HCT116 (cell line): ENCODE data around the gene AP5Z1. TPM values are rescaled to one million over a fixed set of nuclear protein-coding genes. Genes with fewer than 3 reads are reported as not detected.

Experiments used
- ATAC-seq: fragments of 200-7000 bp; cut with Tn5 transposase; 2 replicates; pipeline ENCODE4 v1.9.1; 2020; ENCODE audit warnings: mild to moderate bottlenecking, moderate library complexity
- BruUV-seq: library from RNA; stranded (reverse); fragments of 400-500 nt; replicated peaks from 2 replicates; lab custom pipeline; 2021; lab: Mats Ljungman, UMichigan
- CTCF ChIA-PET: fragments of 300-600 bp; sonication (Branson Sonifier 250); formaldehyde crosslinking; loops from one replicate; lab custom pipeline; 2021; ENCODE audit warnings: antibody characterized with exemption; lab: Charles Lee
- POLR2A ChIA-PET: fragments of 300-600, 350-600 bp; sonication (Branson Sonifier 250); formaldehyde crosslinking; loops from one replicate; lab custom pipeline; 2021; ENCODE audit warnings: antibody characterized with exemption; lab: Charles Lee
- RAD21 ChIA-PET, 2 experiments: fragments of 300-600 bp; sonication (Branson Sonifier 250); formaldehyde crosslinking; loops; one replicate each; lab custom pipeline; 2023; ENCODE audit warnings: low total read pairs in 2 of 2; ENCODE audit not compliant: uncharacterized antibody in 2 of 2, unreplicated experiment in 2 of 2, low non-redundant PET in 1 of 2; lab: Charles Lee
- DNase-seq: peaks from one replicate; pipeline ENCODE4 v3.0.0-alpha.2; 2010; ENCODE audit warnings: low read depth, low spot score
- H2AFZ ChIP-seq: fragments of 200-600 bp; shearing (Covaris generic), sonication (generic); 2 replicates; pipeline ENCODE4 v1.6.1; 2017; ENCODE audit warnings: low read depth, mixed run types, mixed read lengths, antibody characterized with exemption, low read length; ENCODE audit not compliant: poor library complexity, severe bottlenecking
- H3K27ac ChIP-seq: 2 replicates; pipeline ENCODE4 v1.5.1; 2012; ENCODE audit warnings: low read depth, low read length
- H3K27me3 ChIP-seq: fragments of 200-600 bp; sonication (generic); 2 replicates; pipeline ENCODE4 v1.6.1; 2016; ENCODE audit warnings: mixed run types, low read length, mixed read lengths; ENCODE audit not compliant: insufficient read depth
- H3K36me3 ChIP-seq, 2 experiments: fragments of 200-500 bp in 1 of 2; fragments of 200-600 bp in 1 of 2; sonication (Bioruptor generic) in 1 of 2; sonication (generic) in 1 of 2; 2 replicates each; pipeline versions ENCODE4 v1.5.1 to v1.6.1; 2014 to 2016; ENCODE audit warnings: low read length in 2 of 2, inconsistent platforms in 1 of 2, mixed read lengths in 1 of 2, mixed run types in 1 of 2; ENCODE audit not compliant: insufficient read depth in 2 of 2, control insufficient read depth in 1 of 2
- H3K4me1 ChIP-seq, 2 experiments: fragments of 200-600 bp in 1 of 2; sonication (generic) in 1 of 2; 2 replicates each; pipeline versions ENCODE4 v1.5.1 to v1.6.1; 2012 to 2017; ENCODE audit warnings: low read length in 2 of 2, inconsistent platforms in 1 of 2, mild to moderate bottlenecking in 1 of 2, mixed read lengths in 1 of 2, mixed run types in 1 of 2, moderate library complexity in 1 of 2; ENCODE audit not compliant: insufficient read depth in 2 of 2, control insufficient read depth in 1 of 2
- H3K4me2 ChIP-seq: fragments of 200-600 bp; sonication (generic); 2 replicates; pipeline ENCODE4 v1.6.1; 2017; ENCODE audit warnings: mixed run types, low read length, mixed read lengths
- H3K4me3 ChIP-seq, 2 experiments: fragments of 200-600 bp in 1 of 2; sonication (generic) in 1 of 2; replicated peaks in 1 of 2; 2 replicates each; pipeline ENCODE4 v1.5.1; 2011 to 2016; ENCODE audit warnings: low read length in 2 of 2, control low read depth in 1 of 2, low read depth in 1 of 2, mild to moderate bottlenecking in 1 of 2, mixed read lengths in 1 of 2, mixed run types in 1 of 2
- H3K79me2 ChIP-seq: fragments of 200-600 bp; sonication (generic); 2 replicates; pipeline ENCODE4 v1.6.1; 2017; ENCODE audit warnings: mild to moderate bottlenecking, mixed run types, low read length, moderate library complexity, mixed read lengths; ENCODE audit not compliant: insufficient read depth
- H3K9ac ChIP-seq: fragments of 200-600 bp; sonication (generic); 2 replicates; pipeline ENCODE4 v1.6.1; 2016; ENCODE audit warnings: low read length, mixed read lengths
- H3K9me2 ChIP-seq: fragments of 200-600 bp; sonication (generic), shearing (Covaris generic); 2 replicates; pipeline ENCODE4 v1.6.1; 2017; ENCODE audit warnings: mixed run types, mild to moderate bottlenecking, moderate library complexity; ENCODE audit not compliant: insufficient read depth
- H3K9me3 ChIP-seq, 2 experiments: fragments of 200-500 bp in 1 of 2; fragments of 200-600 bp in 1 of 2; sonication (Bioruptor generic) in 1 of 2; sonication (generic) in 1 of 2; 2 replicates each; pipeline ENCODE4 v1.6.1; 2014 to 2017; ENCODE audit warnings: low read length in 2 of 2, mixed read lengths in 2 of 2, inconsistent platforms in 1 of 2, low read depth in 1 of 2, mild to moderate bottlenecking in 1 of 2, mixed run types in 1 of 2, moderate library complexity in 1 of 2; ENCODE audit not compliant: control insufficient read depth in 1 of 2, insufficient read depth in 1 of 2
- H4K20me1 ChIP-seq: fragments of 200-600 bp; sonication (generic), shearing (Covaris generic); 2 replicates; pipeline ENCODE4 v1.6.1; 2017; ENCODE audit warnings: mixed run types, mild to moderate bottlenecking, moderate library complexity; ENCODE audit not compliant: insufficient read depth
- CBX3 ChIP-seq: IDR thresholded peaks from 2 replicates; pipeline ENCODE4 v1.6.1; 2012; ENCODE audit warnings: low read depth
- CEBPB ChIP-seq: IDR thresholded peaks from 2 replicates; pipeline ENCODE4 v1.6.1; 2012; ENCODE audit warnings: low read depth
- ELF1 ChIP-seq: IDR thresholded peaks from 2 replicates; pipeline ENCODE4 v1.6.1; 2012; ENCODE audit warnings: low read depth, borderline replicate concordance
- EZH2 ChIP-seq: fragments of 200-600 bp; sonication (generic); IDR thresholded peaks from 2 replicates; pipeline ENCODE4 v1.6.1; 2017; ENCODE audit warnings: antibody characterized with exemption, mixed run types
- EZH2phosphoT487 ChIP-seq: fragments of 200-600 bp; IDR thresholded peaks from 2 replicates; pipeline ENCODE4 v1.6.1; 2018; ENCODE audit warnings: antibody characterized with exemption, borderline replicate concordance
- POLR2AphosphoS5 ChIP-seq: IDR thresholded peaks from 2 replicates; pipeline ENCODE4 v1.6.1; 2011; ENCODE audit warnings: mild to moderate bottlenecking, low read depth, low read length, moderate library complexity
- RAD21 ChIP-seq: IDR thresholded peaks from 2 replicates; pipeline ENCODE4 v1.6.1; 2012; ENCODE audit warnings: low read depth, mild to moderate bottlenecking
- SP1 ChIP-seq: IDR thresholded peaks from 2 replicates; pipeline ENCODE4 v1.6.1; 2012; ENCODE audit warnings: low read depth
- SRF ChIP-seq: IDR thresholded peaks from 2 replicates; pipeline ENCODE4 v1.6.1; 2012; ENCODE audit warnings: low read depth
- TCF7L2 ChIP-seq: IDR thresholded peaks from 2 replicates; pipeline ENCODE4 v1.7.0; 2011; ENCODE audit warnings: borderline replicate concordance, inconsistent platforms; ENCODE audit not compliant: insufficient read depth, insufficient read length; ENCODE audit errors: extremely low read depth
- YY1 ChIP-seq: IDR thresholded peaks from 2 replicates; pipeline ENCODE4 v1.6.1; 2011; ENCODE audit warnings: low read length, low read depth, moderate library complexity, mild to moderate bottlenecking; ENCODE audit not compliant: insufficient replicate concordance; ENCODE audit errors: extremely low read depth
- ZNF274 ChIP-seq: fragments of 200-500 bp; sonication (Bioruptor generic); IDR thresholded peaks from 2 replicates; pipeline ENCODE4 v1.6.1; 2014; ENCODE audit warnings: mild to moderate bottlenecking, low read depth, low read length, inconsistent platforms
- intact Hi-C: fragments of 100-400 bp; cut with micrococcal nuclease; formaldehyde crosslinking; loops from 2 replicates; pipeline ENCODE4 v1.10.0; 2022
- total RNA-seq: library from RNA; stranded (reverse); gene quantifications from one replicate; pipeline ENCODE4 v1.2.1, GENCODE V29; 2021; ENCODE audit not compliant: unreplicated experiment
- TF ChIP-seq, protein P1 (sequence below), 3 experiments: fragments of 200-600 bp in 1 of 3; sonication (generic) in 1 of 3; IDR thresholded peaks in 2 of 3; conservative IDR thresholded peaks in 1 of 3; 2 replicates each; pipeline ENCODE4 v1.5.1; 2012 to 2017; ENCODE audit warnings: low read depth in 2 of 3, low read length in 2 of 3, antibody characterized with exemption in 1 of 3, borderline replicate concordance in 1 of 3, control low read depth in 1 of 3, mild to moderate bottlenecking in 1 of 3, mixed read lengths in 1 of 3, mixed run types in 1 of 3, moderate library complexity in 1 of 3; ENCODE audit not compliant: insufficient read depth in 1 of 3
- TF ChIP-seq, protein P2 (sequence below): IDR thresholded peaks from 2 replicates; pipeline ENCODE4 v1.6.1; 2012; ENCODE audit warnings: low read depth

Gene AP5Z1
- total RNA-seq, 1 experiment from 2014 or later = 23.2 TPM

DNA sequence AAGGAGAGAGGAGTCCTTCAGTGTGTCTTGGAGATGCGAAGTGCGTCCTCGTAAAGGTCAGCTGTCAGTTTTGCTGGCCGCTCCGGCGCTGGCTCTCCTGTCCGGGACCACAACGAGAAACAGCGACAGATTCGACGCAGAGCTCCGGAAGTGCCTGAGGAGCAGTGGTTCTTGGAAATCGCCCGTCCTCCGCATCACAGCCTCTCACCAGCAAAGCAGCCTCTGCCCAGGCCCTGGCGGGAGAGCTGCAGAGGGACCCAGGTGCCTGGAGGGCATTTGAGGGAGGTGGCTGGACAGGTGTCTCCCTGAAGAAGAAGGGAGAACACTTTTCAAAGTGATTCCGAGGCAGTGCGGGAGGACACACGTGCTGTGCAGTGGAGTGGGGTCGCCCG, 11.6 kb upstream of the AP5Z1 start (continued):
- TF ChIP-seq EZH2phosphoT487 (no peak), CBX3 (no peak), ZNF274 (no peak), EZH2 (no peak), SRF (no peak), SP1 (no peak)

DNA sequence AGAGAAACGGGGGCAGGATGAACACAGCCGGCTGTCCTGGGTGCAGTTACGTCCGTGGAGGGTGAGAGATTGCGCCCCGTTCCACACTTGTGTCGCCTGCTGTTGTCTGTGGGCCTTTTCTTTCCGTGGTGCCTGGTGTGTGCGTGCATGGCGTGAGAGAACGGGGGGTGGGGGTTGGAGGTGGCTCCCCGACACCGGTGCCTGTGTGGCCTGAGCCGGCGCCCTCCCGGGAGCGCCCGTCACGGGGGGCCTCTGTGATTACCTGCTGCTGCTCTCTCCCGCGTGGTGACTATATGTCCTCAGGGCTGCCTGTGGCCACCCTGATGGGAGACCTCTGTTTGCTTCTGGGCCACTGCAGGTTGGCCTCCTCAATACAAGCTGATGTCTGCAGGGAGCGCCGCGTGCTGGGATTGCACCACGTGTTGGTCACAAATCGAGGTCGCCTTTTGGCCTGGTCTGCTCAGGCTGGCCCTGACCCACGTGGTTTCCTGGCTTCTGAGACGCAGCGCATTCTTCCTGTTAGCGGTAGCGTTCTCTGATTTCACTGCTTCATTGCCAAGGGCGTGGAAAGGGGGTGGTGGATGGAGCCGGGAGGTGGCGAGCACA, 10.9 kb upstream of the AP5Z1 start:
- ChIA-PET POLR2A (interaction anchor here (0.7 kb wide), 1 partner anchor 11 kb away, joined by 3 read pairs; the partner anchor contains the start of gene AP5Z1), RAD21 (no interaction called here), CTCF (no interaction called here)
- Histone ChIP-seq H3K36me3 (peaks cover 28 to 33% of the 10 kb centered on the region in 2 experiments; a peak in 3 of 4 replicates), H3K27me3 (no peaks in the 10 kb centered on the region), H2AFZ (no peak overlapping the region), H3K4me3 (no peak overlapping the region), H3K27ac (no peak overlapping the region), H3K4me2 (no peak overlapping the region), H3K4me1 (no peaks in the 10 kb centered on the region), H3K9me3 (no peaks in the 10 kb centered on the region), H3K79me2 (0 out of 2 replicates have a peak, but pooled peaks cover 4% of the 10 kb centered on the region), H4K20me1 (no peaks in the 10 kb centered on the region), H3K9ac (no peak overlapping the region), H3K9me2 (no peaks in the 10 kb centered on the region)
- intact Hi-C loops = no loop called here
- DNase-seq (no peak), ATAC-seq (no peak)
- TF ChIP-seq CEBPB = no peak
- no peak for TF ChIP-seq CBX3
- no peak for TF ChIP-seq POLR2AphosphoS5
- no peak for TF ChIP-seq ELF1
- TF ChIP-seq, protein P1, sequence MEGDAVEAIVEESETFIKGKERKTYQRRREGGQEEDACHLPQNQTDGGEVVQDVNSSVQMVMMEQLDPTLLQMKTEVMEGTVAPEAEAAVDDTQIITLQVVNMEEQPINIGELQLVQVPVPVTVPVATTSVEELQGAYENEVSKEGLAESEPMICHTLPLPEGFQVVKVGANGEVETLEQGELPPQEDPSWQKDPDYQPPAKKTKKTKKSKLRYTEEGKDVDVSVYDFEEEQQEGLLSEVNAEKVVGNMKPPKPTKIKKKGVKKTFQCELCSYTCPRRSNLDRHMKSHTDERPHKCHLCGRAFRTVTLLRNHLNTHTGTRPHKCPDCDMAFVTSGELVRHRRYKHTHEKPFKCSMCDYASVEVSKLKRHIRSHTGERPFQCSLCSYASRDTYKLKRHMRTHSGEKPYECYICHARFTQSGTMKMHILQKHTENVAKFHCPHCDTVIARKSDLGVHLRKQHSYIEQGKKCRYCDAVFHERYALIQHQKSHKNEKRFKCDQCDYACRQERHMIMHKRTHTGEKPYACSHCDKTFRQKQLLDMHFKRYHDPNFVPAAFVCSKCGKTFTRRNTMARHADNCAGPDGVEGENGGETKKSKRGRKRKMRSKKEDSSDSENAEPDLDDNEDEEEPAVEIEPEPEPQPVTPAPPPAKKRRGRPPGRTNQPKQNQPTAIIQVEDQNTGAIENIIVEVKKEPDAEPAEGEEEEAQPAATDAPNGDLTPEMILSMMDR (IDR thresholded peaks at IDR 0.05 in 2 of 3, conservative IDR thresholded peaks at IDR 0.05 in 1 of 3; ENCODE audit: borderline replicate concordance in 1 of 3, insufficient read depth in 1 of 3, low read depth in 2 of 3, low read length in 2 of 3) = no peak
- TF ChIP-seq, protein P2, sequence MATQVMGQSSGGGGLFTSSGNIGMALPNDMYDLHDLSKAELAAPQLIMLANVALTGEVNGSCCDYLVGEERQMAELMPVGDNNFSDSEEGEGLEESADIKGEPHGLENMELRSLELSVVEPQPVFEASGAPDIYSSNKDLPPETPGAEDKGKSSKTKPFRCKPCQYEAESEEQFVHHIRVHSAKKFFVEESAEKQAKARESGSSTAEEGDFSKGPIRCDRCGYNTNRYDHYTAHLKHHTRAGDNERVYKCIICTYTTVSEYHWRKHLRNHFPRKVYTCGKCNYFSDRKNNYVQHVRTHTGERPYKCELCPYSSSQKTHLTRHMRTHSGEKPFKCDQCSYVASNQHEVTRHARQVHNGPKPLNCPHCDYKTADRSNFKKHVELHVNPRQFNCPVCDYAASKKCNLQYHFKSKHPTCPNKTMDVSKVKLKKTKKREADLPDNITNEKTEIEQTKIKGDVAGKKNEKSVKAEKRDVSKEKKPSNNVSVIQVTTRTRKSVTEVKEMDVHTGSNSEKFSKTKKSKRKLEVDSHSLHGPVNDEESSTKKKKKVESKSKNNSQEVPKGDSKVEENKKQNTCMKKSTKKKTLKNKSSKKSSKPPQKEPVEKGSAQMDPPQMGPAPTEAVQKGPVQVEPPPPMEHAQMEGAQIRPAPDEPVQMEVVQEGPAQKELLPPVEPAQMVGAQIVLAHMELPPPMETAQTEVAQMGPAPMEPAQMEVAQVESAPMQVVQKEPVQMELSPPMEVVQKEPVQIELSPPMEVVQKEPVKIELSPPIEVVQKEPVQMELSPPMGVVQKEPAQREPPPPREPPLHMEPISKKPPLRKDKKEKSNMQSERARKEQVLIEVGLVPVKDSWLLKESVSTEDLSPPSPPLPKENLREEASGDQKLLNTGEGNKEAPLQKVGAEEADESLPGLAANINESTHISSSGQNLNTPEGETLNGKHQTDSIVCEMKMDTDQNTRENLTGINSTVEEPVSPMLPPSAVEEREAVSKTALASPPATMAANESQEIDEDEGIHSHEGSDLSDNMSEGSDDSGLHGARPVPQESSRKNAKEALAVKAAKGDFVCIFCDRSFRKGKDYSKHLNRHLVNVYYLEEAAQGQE = no peak
- no peak for TF ChIP-seq YY1
- no peak for TF ChIP-seq TCF7L2
- TF ChIP-seq RAD21 = no peak
- no TSS peak for BruUV-seq
